Cardiac muscle cell (in vitro differentiated cells and primary cell): ENCODE measurements around the gene DAZAP1. TPM values are rescaled to one million over a fixed set of nuclear protein-coding genes. Genes with fewer than 3 reads are reported as not detected.

ENCODE experiments used
- DNase-seq, 2 donors: peaks; one replicate each; pipeline versions ENCODE4 v3.0.0 to v3.0.0-alpha.2; 2010 to 2017; ENCODE audit warnings: low read depth in 1 of 2, low spot score in 1 of 2
- H3K27ac ChIP-seq: fragments of 200-600 bp; sonication (generic); 2 replicates; pipeline ENCODE4 v1.5.1; 2016
- H3K27me3 ChIP-seq: fragments of 200-600 bp; sonication (generic); 2 replicates; pipeline ENCODE4 v1.6.0; 2016; ENCODE audit warnings: control low read depth
- H3K36me3 ChIP-seq: fragments of 200-600 bp; sonication (generic); 2 replicates; pipeline ENCODE4 v1.5.1; 2016; ENCODE audit warnings: control low read depth
- H3K4me1 ChIP-seq: fragments of 200-600 bp; sonication (generic); 2 replicates; pipeline ENCODE4 v1.8.1; 2017; ENCODE audit warnings: low read depth, mild to moderate bottlenecking, mixed run types
- H3K4me3 ChIP-seq: fragments of 200-600 bp; sonication (generic); 2 replicates; pipeline ENCODE4 v1.5.1; 2016; ENCODE audit warnings: mild to moderate bottlenecking
- H3K9me3 ChIP-seq: fragments of 200-600 bp; sonication (generic); 2 replicates; pipeline ENCODE4 v1.5.1; 2017; ENCODE audit warnings: low read depth, mild to moderate bottlenecking, control low read depth
- polyA plus RNA-seq: library from polyadenylated mRNA; unstranded; fragments of >200 nt; fragmentation: Nextera tagmentation; extraction: Ambion mirVana; gene quantifications from 2 replicates; pipeline ENCODE4 v1.2.1, GENCODE V29; 2016
- total RNA-seq: library from RNA; depleted of rRNA; stranded (reverse); fragments of >200 nt; gene quantifications from 2 replicates; pipeline ENCODE4 v1.2.3, GENCODE V29; 2016
- TF ChIP-seq, protein P1 (sequence below): IDR thresholded peaks from 2 replicates; pipeline ENCODE4 v1.5.1; 2012; ENCODE audit warnings: low read depth, mild to moderate bottlenecking, low read length

The DAZAP1 gene
- total and polyA plus RNA-seq, 2 experiments from 2014 or later, result 43.0 to 112 TPM

DNA sequence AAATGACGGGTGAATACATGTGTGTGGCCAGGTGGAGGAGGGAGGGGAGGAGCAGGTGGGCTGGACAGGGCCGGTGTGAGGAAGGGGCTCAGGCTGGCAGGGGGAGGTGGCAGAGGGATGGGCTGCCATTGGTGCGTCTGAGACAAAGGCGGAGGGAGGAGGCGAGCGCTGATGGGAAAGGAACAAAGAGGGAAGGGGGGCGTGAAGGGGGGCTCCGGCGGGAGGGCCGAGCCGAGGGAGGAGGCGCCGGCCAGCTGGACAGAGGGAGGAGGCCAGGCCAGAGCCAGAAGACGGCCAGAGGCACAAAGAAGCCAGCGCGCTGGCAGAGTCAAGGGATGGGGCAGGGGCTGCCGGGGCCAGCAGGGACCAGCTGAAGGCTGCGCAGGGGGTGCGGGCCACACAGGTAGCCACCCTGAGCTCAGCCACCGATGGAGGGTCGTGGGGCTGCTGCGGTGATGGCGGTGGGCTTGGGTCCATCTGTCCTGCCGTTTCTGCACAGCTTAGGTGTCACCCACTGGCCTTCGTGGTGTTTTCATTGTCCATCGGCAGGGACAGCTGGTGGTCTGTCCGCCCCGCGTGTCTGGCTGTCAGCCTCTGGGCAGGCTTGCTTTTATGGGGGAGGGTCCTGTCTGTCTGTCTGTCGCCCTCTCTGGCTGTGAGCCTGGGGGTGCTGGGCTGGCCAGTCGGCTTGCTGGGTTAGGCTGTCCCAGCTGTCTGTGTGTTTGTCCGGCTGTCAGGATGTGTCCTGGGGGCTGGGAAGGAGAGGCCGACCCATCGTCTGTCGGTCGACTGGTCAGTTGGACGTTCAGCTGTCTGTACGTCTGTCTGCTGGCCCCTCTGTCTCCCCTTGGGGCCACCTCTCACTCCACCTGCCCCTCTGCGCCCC lies 44.8 kb downstream of the DAZAP1 start:
- H3K27ac ChIP-seq, result no peak overlapping the region
- H3K27me3 ChIP-seq, result peaks cover 100% of the 10 kb centered on the region
- no peak overlapping the region for H3K4me3 ChIP-seq
- H3K36me3 ChIP-seq, result no peaks in the 10 kb centered on the region
- no peaks in the 10 kb centered on the region for H3K4me1 ChIP-seq
- no peaks in the 10 kb centered on the region for H3K9me3 ChIP-seq
- TF ChIP-seq, protein P1, sequence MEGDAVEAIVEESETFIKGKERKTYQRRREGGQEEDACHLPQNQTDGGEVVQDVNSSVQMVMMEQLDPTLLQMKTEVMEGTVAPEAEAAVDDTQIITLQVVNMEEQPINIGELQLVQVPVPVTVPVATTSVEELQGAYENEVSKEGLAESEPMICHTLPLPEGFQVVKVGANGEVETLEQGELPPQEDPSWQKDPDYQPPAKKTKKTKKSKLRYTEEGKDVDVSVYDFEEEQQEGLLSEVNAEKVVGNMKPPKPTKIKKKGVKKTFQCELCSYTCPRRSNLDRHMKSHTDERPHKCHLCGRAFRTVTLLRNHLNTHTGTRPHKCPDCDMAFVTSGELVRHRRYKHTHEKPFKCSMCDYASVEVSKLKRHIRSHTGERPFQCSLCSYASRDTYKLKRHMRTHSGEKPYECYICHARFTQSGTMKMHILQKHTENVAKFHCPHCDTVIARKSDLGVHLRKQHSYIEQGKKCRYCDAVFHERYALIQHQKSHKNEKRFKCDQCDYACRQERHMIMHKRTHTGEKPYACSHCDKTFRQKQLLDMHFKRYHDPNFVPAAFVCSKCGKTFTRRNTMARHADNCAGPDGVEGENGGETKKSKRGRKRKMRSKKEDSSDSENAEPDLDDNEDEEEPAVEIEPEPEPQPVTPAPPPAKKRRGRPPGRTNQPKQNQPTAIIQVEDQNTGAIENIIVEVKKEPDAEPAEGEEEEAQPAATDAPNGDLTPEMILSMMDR, result no peak
- DNase-seq, result no peak

DNA sequence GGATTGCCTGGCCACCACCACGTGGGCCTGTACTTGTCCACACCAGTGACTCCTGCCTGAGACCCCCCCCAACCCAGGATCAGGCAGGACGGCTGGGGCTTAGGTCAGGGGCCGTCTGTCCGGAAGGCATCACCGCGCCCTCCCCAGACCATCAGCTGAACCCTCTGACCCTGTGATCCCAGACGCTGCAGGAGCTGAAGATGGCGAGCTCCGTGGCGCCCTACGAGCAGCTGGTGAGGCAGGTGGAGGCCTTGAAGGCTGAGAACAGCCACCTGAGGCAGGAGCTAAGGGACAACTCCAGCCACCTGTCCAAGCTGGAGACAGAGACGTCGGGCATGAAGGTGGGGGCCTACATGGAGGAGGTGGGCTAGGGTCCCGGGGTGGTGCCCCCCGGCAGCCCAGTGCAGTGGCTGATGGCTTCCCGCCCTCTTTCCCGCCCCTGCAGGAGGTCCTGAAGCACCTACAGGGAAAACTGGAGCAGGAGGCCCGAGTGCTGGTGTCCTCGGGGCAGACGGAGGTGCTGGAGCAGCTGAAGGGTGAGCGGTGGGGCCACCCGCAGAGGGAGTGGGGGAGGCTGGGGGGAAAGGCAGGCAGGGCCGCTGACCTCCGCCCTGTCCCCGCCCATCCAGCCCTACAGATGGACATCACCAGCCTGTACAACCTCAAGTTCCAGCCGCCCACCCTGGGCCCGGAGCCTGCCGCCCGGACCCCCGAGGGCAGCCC lies 45.6 kb downstream of the DAZAP1 start:
- Histone ChIP-seq H3K4me3 (no peak overlapping the region), H3K36me3 (no peaks in the 10 kb centered on the region), H3K27ac (no peak overlapping the region), H3K4me1 (no peaks in the 10 kb centered on the region), H3K9me3 (no peaks in the 10 kb centered on the region), H3K27me3 (peaks cover 98% of the 10 kb centered on the region)
- TF ChIP-seq, protein P1, result no peak
- no peak for DNase-seq

- H3K27me3 ChIP-seq, result peaks cover 98% of the 10 kb centered on the region
- H3K9me3 ChIP-seq, result no peaks in the 10 kb centered on the region
- TF ChIP-seq, protein P1, result no peak
- no peak overlapping the region for H3K27ac ChIP-seq
- peak in 1 of 2 donors; percentile 36 for DNase-seq
- H3K36me3 ChIP-seq, result no peaks in the 10 kb centered on the region
- no peak overlapping the region for H3K4me3 ChIP-seq
- H3K4me1 ChIP-seq, result no peaks in the 10 kb centered on the region
Observed at GRCh38 chr19:1453525-1454364, 46.4 kb downstream of the DAZAP1 start.

GRCh38 chr19:1455002-1455335 lies 47.6 kb downstream of the DAZAP1 start:
- H3K4me1 ChIP-seq, result no peaks in the 10 kb centered on the region
- no peak for DNase-seq
- H3K36me3 ChIP-seq, result no peaks in the 10 kb centered on the region
- no peak overlapping the region for H3K4me3 ChIP-seq
- no peak overlapping the region for H3K27ac ChIP-seq
- peaks cover 95% of the 10 kb centered on the region for H3K27me3 ChIP-seq
- H3K9me3 ChIP-seq, result no peaks in the 10 kb centered on the region
- TF ChIP-seq, protein P1, result no peak

GRCh38 chr19:1455336-1456120 lies 48.1 kb downstream of the DAZAP1 start:
- H3K9me3 ChIP-seq, result no peaks in the 10 kb centered on the region
- no peaks in the 10 kb centered on the region for H3K36me3 ChIP-seq
- no peak overlapping the region for H3K4me3 ChIP-seq
- no peak overlapping the region for H3K27ac ChIP-seq
- no peaks in the 10 kb centered on the region for H3K4me1 ChIP-seq
- TF ChIP-seq, protein P1, result no peak
- DNase-seq, result peak; percentile 53
- peaks cover 90% of the 10 kb centered on the region for H3K27me3 ChIP-seq
